ENCODE results near the gene OSBPL6.

DNA sequence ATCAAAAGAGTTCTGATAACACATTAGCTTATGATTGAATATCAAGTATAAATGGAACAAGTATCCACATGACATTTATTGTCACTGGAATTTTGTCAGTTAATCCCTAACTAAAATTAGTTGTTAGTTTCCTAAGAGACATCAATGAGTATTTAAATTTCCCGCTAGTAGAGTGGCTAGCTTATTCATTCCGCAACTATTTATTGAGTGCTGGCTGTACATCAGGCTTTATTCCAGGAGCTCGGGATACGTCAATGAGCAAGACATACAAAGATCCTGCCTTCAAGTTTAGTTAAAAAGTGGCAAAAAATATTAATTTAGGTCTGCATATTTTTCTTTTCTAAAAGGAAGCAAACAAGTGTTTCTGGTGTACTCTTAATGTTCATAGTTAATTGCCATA lies 197.4 kb downstream of the OSBPL6 start:
- TF ChIP-seq, protein P1, sequence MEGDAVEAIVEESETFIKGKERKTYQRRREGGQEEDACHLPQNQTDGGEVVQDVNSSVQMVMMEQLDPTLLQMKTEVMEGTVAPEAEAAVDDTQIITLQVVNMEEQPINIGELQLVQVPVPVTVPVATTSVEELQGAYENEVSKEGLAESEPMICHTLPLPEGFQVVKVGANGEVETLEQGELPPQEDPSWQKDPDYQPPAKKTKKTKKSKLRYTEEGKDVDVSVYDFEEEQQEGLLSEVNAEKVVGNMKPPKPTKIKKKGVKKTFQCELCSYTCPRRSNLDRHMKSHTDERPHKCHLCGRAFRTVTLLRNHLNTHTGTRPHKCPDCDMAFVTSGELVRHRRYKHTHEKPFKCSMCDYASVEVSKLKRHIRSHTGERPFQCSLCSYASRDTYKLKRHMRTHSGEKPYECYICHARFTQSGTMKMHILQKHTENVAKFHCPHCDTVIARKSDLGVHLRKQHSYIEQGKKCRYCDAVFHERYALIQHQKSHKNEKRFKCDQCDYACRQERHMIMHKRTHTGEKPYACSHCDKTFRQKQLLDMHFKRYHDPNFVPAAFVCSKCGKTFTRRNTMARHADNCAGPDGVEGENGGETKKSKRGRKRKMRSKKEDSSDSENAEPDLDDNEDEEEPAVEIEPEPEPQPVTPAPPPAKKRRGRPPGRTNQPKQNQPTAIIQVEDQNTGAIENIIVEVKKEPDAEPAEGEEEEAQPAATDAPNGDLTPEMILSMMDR (IDR thresholded peaks at IDR 0.05), result no peak
- TF ChIP-seq POLR2A (IDR thresholded peaks at IDR 0.05), result no peak

Data from gastroesophageal sphincter (tissue), 3 donors.